GM13976 (cell line): ENCODE data around the gene SPON2.

Experiments used
- DNase-seq: peaks from one replicate; pipeline ENCODE4 v3.0.0; 2012; ENCODE audit warnings: low spot score
- CTCF ChIP-seq: IDR thresholded peaks from 2 replicates; pipeline ENCODE4 v1.5.1; 2012; ENCODE audit warnings: borderline replicate concordance, mild to moderate bottlenecking; ENCODE audit not compliant: insufficient read depth; ENCODE audit errors: extremely low read depth, missing control alignments, control extremely low read depth
- in situ Hi-C: fragments of 300-500 bp; cut with MboI; formaldehyde crosslinking; loops from one replicate; pipeline ENCODE4 v1.12.0; 2022; ENCODE audit warnings: low sequenced_read_pairs, mixed read lengths, inconsistent platforms; ENCODE audit not compliant: unreplicated experiment

The SPON2 gene

GRCh38 chr4:1167244-1167949 is 5.0 kb downstream of the SPON2 start:
- DNase-seq = peak; percentile 91
- in situ Hi-C loops = no loop called here
- TF ChIP-seq CTCF = peak; percentile 85

GRCh38 chr4:1166509-1167243 is 5.7 kb downstream of the SPON2 start:
- in situ Hi-C loops = no loop called here
- no peak for DNase-seq
- no peak for TF ChIP-seq CTCF

GRCh38 chr4:1164956-1165545 is 7.3 kb downstream of the SPON2 start:
- DNase-seq = no peak
- no peak for TF ChIP-seq CTCF
- in situ Hi-C loops = no loop called here

GRCh38 chr4:1164444-1164843 is 7.9 kb downstream of the SPON2 start:
- DNase-seq = no peak
- no peak for TF ChIP-seq CTCF
- in situ Hi-C loops = no loop called here

- DNase-seq = no peak
- TF ChIP-seq CTCF = no peak
- in situ Hi-C loops = no loop called here
These were observed 8.3 kb downstream of the SPON2 start for GRCh38 chr4:1164040-1164439.

- DNase-seq = no peak
- no peak for TF ChIP-seq CTCF
- in situ Hi-C loops = no loop called here
These were observed 12.0 kb downstream of the SPON2 start for GRCh38 chr4:1160351-1160750.
